Mesenchymal stem cell (in vitro differentiated cells and primary cell): Measurements from ENCODE around the gene NEK4.
A peak's percentile ranks its signal among the peaks of the same experiment; 100 is the strongest.

ENCODE experiments used
- DNase-seq: peaks from one replicate; pipeline ENCODE4 v3.0.0-alpha.2; 2013
- H2AFZ ChIP-seq: one replicate; pipeline ENCODE4 v1.6.1; 2013; ENCODE audit warnings: low read depth, mild to moderate bottlenecking, control low read depth, inconsistent platforms, low read length, moderate library complexity
- H2AK5ac ChIP-seq: 2 replicates; pipeline ENCODE4 v1.6.1; 2013; ENCODE audit warnings: low read length, moderate library complexity, mild to moderate bottlenecking, inconsistent platforms; ENCODE audit not compliant: severe bottlenecking
- H2BK120ac ChIP-seq: one replicate; pipeline ENCODE4 v1.6.1; 2013; ENCODE audit warnings: low read depth, mild to moderate bottlenecking, inconsistent platforms, low read length, moderate library complexity
- H2BK12ac ChIP-seq, 2 experiments: one replicate each; pipeline ENCODE4 v1.6.1; 2013; ENCODE audit warnings: inconsistent platforms in 2 of 2, low read length in 2 of 2, mild to moderate bottlenecking in 2 of 2, moderate library complexity in 2 of 2, control low read depth in 1 of 2
- H2BK15ac ChIP-seq: one replicate; pipeline ENCODE4 v1.6.1; 2013; ENCODE audit warnings: mild to moderate bottlenecking, low read depth, inconsistent platforms; ENCODE audit not compliant: poor library complexity, severe bottlenecking
- H2BK5ac ChIP-seq: 2 replicates; pipeline ENCODE4 v1.6.1; 2013; ENCODE audit warnings: low read depth, mild to moderate bottlenecking, low read length, control low read depth, inconsistent platforms; ENCODE audit not compliant: poor library complexity, severe bottlenecking
- H3K14ac ChIP-seq, 2 experiments: one replicate each; pipeline ENCODE4 v1.6.1; 2013; ENCODE audit warnings: inconsistent platforms in 2 of 2, low read length in 2 of 2, control low read depth in 1 of 2, mild to moderate bottlenecking in 1 of 2, moderate library complexity in 1 of 2
- H3K18ac ChIP-seq, 2 experiments: one replicate each; pipeline ENCODE4 v1.6.1; 2013; ENCODE audit warnings: inconsistent platforms in 2 of 2, low read length in 2 of 2, control low read depth in 1 of 2, low read depth in 1 of 2, mild to moderate bottlenecking in 1 of 2
- H3K23ac ChIP-seq, 2 experiments: one replicate each; pipeline ENCODE4 v1.6.1; 2013; ENCODE audit warnings: inconsistent platforms in 2 of 2, low read length in 2 of 2, mild to moderate bottlenecking in 2 of 2, moderate library complexity in 2 of 2, control low read depth in 1 of 2
- H3K27ac ChIP-seq: 2 replicates; pipeline ENCODE4 v1.5.1; 2013; ENCODE audit warnings: mild to moderate bottlenecking, moderate library complexity, low read length, control low read depth, inconsistent platforms; ENCODE audit not compliant: poor library complexity, severe bottlenecking
- H3K27me3 ChIP-seq, 2 experiments: 2 replicates each; pipeline versions ENCODE4 v1.6.1 to v1.7.0; 2013; ENCODE audit warnings: low read length in 2 of 2, mild to moderate bottlenecking in 2 of 2, moderate library complexity in 2 of 2, control low read depth in 1 of 2, inconsistent platforms in 1 of 2; ENCODE audit not compliant: control insufficient read depth in 1 of 2, insufficient read depth in 1 of 2
- H3K36me3 ChIP-seq, 2 experiments: 2 replicates each; pipeline versions ENCODE4 v1.6.1 to v1.7.0; 2013; ENCODE audit warnings: low read length in 2 of 2, control low read depth in 1 of 2, inconsistent platforms in 1 of 2, low read depth in 1 of 2, mild to moderate bottlenecking in 1 of 2; ENCODE audit not compliant: insufficient read depth in 2 of 2, control insufficient read depth in 1 of 2
- H3K4ac ChIP-seq, 2 experiments: one replicate each; pipeline ENCODE4 v1.6.1; 2013; ENCODE audit warnings: inconsistent platforms in 2 of 2, low read length in 2 of 2, mild to moderate bottlenecking in 2 of 2, moderate library complexity in 2 of 2, control low read depth in 1 of 2, low read depth in 1 of 2
- H3K4me1 ChIP-seq: 2 replicates; pipeline ENCODE4 v1.6.1; 2013; ENCODE audit warnings: low read depth, low read length, control low read depth; ENCODE audit not compliant: control insufficient read depth, insufficient read depth
- H3K4me2 ChIP-seq: 2 replicates; pipeline ENCODE4 v1.6.1; 2013; ENCODE audit warnings: low read length, mild to moderate bottlenecking, inconsistent platforms; ENCODE audit not compliant: poor library complexity, severe bottlenecking
- H3K4me3 ChIP-seq, 2 experiments: 2 replicates each; pipeline versions ENCODE4 v1.5.1 to v1.7.0; 2013; ENCODE audit warnings: low read length in 2 of 2, mild to moderate bottlenecking in 2 of 2, control low read depth in 1 of 2, low read depth in 1 of 2; ENCODE audit not compliant: insufficient read depth in 1 of 2
- H3K79me1 ChIP-seq: replicated peaks from 2 replicates; pipeline ENCODE4 v1.6.1; 2013; ENCODE audit warnings: mild to moderate bottlenecking, control low read depth, low read length, inconsistent platforms; ENCODE audit not compliant: poor library complexity, severe bottlenecking
- H3K9ac ChIP-seq: 2 replicates; pipeline ENCODE4 v1.7.0; 2013; ENCODE audit warnings: mild to moderate bottlenecking, low read length, moderate library complexity
- H3K9me3 ChIP-seq: 2 replicates; pipeline ENCODE4 v1.7.0; 2013; ENCODE audit warnings: mild to moderate bottlenecking, low read length; ENCODE audit not compliant: control insufficient read depth
- H4K8ac ChIP-seq: one replicate; pipeline ENCODE4 v1.6.1; 2013; ENCODE audit warnings: inconsistent platforms, mild to moderate bottlenecking, low read length, moderate library complexity
- H4K91ac ChIP-seq: one replicate; pipeline ENCODE4 v1.6.1; 2013; ENCODE audit warnings: mild to moderate bottlenecking, low read length, inconsistent platforms
- WGBS: methylation state at CpG from one replicate; pipeline ENCODE4 v1.1.7; 2013; ENCODE audit warnings: mixed read lengths; 5-methylcytosine and 5-hydroxymethylcytosine counted together

The NEK4 gene

DNA sequence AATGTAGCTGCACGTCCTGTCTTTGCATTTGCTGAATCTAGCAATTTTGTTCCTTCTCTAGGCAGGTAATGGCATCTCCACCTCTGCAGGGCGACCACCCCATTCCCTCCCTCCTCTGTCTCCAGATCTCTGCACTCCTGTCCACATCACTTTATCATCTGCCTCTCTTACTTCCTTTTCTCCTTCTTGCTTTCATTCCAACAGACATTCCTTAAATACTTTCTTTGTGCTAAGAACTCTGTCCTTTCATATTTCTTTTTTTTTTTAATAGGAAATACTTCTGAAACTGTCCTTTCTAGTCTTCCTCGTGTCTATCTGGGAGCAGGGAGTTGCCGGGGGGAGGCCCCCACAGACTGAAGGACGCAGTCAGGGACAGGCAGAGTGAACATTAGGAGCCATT, 31.1 kb upstream of the NEK4 start:
- no peak overlapping the region for H3K27ac ChIP-seq
- H3K79me1 ChIP-seq, result no peaks in the 10 kb centered on the region
- H2AK5ac ChIP-seq, result no peak overlapping the region
- no peak overlapping the region for H2BK120ac ChIP-seq
- no peak overlapping the region for H2BK15ac ChIP-seq
- H2BK5ac ChIP-seq, result no peak overlapping the region
- H3K4me2 ChIP-seq, result no peak overlapping the region
- H3K4me1 ChIP-seq, result peaks cover 7% of the 10 kb centered on the region
- H3K9me3 ChIP-seq, result no peaks in the 10 kb centered on the region
- no peak for DNase-seq
- H3K9ac ChIP-seq, result no peak overlapping the region
- no peaks in the 10 kb centered on the region for H3K36me3 ChIP-seq
- H3K27me3 ChIP-seq, result peaks cover 0 to 15% of the 10 kb centered on the region in 2 experiments
- H3K18ac ChIP-seq, result no peak overlapping the region
- no peak overlapping the region for H4K8ac ChIP-seq
- H3K14ac ChIP-seq, result no peak overlapping the region
- no peak overlapping the region for H2BK12ac ChIP-seq
- 70% methylated on average over 5 of the region's 5 CpGs for WGBS
- no peak overlapping the region for H3K23ac ChIP-seq
- no peak overlapping the region for H2AFZ ChIP-seq
- no peak overlapping the region for H3K4ac ChIP-seq
- no peak overlapping the region for H3K4me3 ChIP-seq
- H4K91ac ChIP-seq, result no peak overlapping the region

DNA sequence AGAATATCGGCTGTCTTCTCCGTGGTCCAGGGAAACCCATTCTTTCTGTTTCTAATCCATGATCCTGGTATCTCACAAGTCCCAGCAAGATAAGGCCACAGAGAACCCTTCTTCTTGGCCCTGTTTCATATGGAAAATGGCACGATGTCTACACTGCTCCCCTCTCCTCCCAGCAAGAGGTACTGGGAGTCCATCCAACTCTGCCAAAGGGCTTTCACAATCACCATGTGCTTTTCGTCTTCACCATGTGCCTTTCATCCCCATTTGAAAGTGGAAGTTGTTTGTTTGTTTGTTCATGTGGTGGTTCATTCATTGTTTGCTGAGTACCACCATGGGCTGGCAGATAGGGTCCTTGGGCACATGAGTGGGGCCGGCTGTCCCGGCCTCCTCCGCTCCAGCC, 29.3 kb upstream of the NEK4 start:
- H3K4me2 ChIP-seq, result no peak overlapping the region
- H4K8ac ChIP-seq, result no peak overlapping the region
- H2BK5ac ChIP-seq, result no peak overlapping the region
- DNase-seq, result no peak
- H3K4me3 ChIP-seq, result no peak overlapping the region
- H3K36me3 ChIP-seq, result no peaks in the 10 kb centered on the region
- no peak overlapping the region for H3K18ac ChIP-seq
- H2BK12ac ChIP-seq, result no peak overlapping the region
- H3K9ac ChIP-seq, result no peak overlapping the region
- H4K91ac ChIP-seq, result no peak overlapping the region
- H2AFZ ChIP-seq, result no peak overlapping the region
- H3K9me3 ChIP-seq, result no peaks in the 10 kb centered on the region
- H3K27me3 ChIP-seq, result peaks cover 0 to 9% of the 10 kb centered on the region in 2 experiments
- no peak overlapping the region for H2BK120ac ChIP-seq
- no peak overlapping the region for H2AK5ac ChIP-seq
- no peak overlapping the region for H3K23ac ChIP-seq
- no peak overlapping the region for H3K27ac ChIP-seq
- H3K14ac ChIP-seq, result no peak overlapping the region
- WGBS, result 96% methylated on average over 6 of the region's 7 CpGs
- H3K4ac ChIP-seq, result no peak overlapping the region
- peaks cover 7% of the 10 kb centered on the region for H3K4me1 ChIP-seq
- no peaks in the 10 kb centered on the region for H3K79me1 ChIP-seq
- H2BK15ac ChIP-seq, result no peak overlapping the region

DNA sequence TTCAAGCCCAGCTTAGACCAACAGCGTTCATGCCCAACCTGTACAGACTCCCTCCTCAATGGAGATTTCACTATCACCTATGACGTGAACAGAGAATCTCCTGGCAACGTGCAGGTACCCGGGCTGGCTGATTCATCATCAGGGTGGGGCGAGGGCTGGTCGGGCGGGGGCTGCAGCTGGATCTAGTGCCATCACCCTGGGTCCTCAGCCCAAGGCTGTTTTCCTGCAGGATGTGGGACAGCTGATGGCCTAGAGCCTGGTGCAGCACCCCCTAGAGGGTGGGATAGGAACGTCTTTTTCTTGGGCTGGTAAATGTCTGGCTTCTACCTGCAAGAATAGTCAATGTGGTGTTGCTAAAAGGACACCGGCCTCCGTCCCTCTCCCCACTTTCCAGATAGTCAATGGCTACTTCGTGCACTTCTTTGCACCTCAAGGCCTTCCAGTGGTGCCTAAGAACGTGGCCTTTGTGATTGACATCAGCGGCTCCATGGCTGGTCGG, 28.3 kb upstream of the NEK4 start:
- no peak overlapping the region for H4K8ac ChIP-seq
- H3K18ac ChIP-seq, result no peak overlapping the region
- no peak overlapping the region for H2BK120ac ChIP-seq
- H3K27me3 ChIP-seq, result peaks cover 0 to 9% of the 10 kb centered on the region in 2 experiments
- no peak overlapping the region for H2AK5ac ChIP-seq
- no peak overlapping the region for H2BK12ac ChIP-seq
- no peak overlapping the region for H4K91ac ChIP-seq
- no peak overlapping the region for H3K4me2 ChIP-seq
- no peak overlapping the region for H3K4ac ChIP-seq
- H3K9me3 ChIP-seq, result no peaks in the 10 kb centered on the region
- no peak overlapping the region for H3K9ac ChIP-seq
- no peak overlapping the region for H3K14ac ChIP-seq
- no peak overlapping the region for H3K27ac ChIP-seq
- H3K23ac ChIP-seq, result no peak overlapping the region
- no peaks in the 10 kb centered on the region for H3K36me3 ChIP-seq
- H2BK15ac ChIP-seq, result no peak overlapping the region
- no peak overlapping the region for H2BK5ac ChIP-seq
- WGBS, result 61% methylated on average over 14 of the region's 14 CpGs
- no peak overlapping the region for H2AFZ ChIP-seq
- H3K79me1 ChIP-seq, result no peaks in the 10 kb centered on the region
- peak; percentile 6 for DNase-seq
- H3K4me3 ChIP-seq, result no peak overlapping the region
- H3K4me1 ChIP-seq, result peaks cover 7% of the 10 kb centered on the region

DNA sequence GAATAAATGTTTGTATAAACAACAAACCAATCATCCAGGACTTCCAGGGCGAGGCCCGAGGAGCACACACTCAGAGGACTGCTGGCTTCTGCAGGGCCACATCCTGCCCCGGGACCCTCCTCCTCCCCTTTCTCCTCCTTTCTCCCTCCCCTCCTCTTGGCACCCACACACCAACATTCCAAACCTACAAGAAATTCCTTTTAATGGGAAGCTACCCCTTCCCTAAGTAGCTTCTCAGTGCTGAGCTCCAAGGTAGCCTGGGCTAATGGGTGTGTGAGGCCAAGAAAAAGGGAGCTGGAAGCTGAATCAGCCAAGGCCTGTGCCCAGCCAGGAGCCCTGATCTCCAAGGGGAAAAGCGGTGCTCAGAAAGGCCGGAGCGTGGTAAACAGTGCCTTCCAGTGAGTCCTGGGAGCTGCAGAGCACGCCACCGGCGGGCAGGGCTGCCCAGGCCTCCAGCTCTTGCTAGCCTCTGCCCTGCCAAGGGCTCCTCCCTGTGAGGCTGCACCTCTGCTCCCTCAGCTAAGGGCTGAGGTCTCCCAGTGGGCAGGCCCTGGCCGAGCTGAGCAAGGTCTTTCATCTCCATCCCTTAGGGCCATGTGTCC, 27.7 kb upstream of the NEK4 start:
- H3K36me3 ChIP-seq, result no peaks in the 10 kb centered on the region
- H3K9ac ChIP-seq, result no peak overlapping the region
- H2AK5ac ChIP-seq, result no peak overlapping the region
- H4K8ac ChIP-seq, result no peak overlapping the region
- no peak overlapping the region for H2BK5ac ChIP-seq
- peaks cover 0 to 9% of the 10 kb centered on the region in 2 experiments for H3K27me3 ChIP-seq
- H3K4me2 ChIP-seq, result no peak overlapping the region
- no peak overlapping the region for H3K4ac ChIP-seq
- 82% methylated on average over 10 of the region's 10 CpGs for WGBS
- H3K4me1 ChIP-seq, result peaks cover 7% of the 10 kb centered on the region
- no peak overlapping the region for H3K4me3 ChIP-seq
- H3K14ac ChIP-seq, result no peak overlapping the region
- H3K27ac ChIP-seq, result no peak overlapping the region
- H3K9me3 ChIP-seq, result no peaks in the 10 kb centered on the region
- H2BK12ac ChIP-seq, result no peak overlapping the region
- DNase-seq, result no peak
- H2AFZ ChIP-seq, result no peak overlapping the region
- no peak overlapping the region for H2BK15ac ChIP-seq
- no peak overlapping the region for H3K23ac ChIP-seq
- no peak overlapping the region for H3K18ac ChIP-seq
- H3K79me1 ChIP-seq, result no peaks in the 10 kb centered on the region
- no peak overlapping the region for H4K91ac ChIP-seq
- H2BK120ac ChIP-seq, result no peak overlapping the region
